ENCODE measurements around the gene METRN. TPM values are rescaled to one million over a fixed set of nuclear protein-coding genes. Genes with fewer than 3 reads are reported as not detected.

The METRN gene
- 21.3 TPM for total RNA-seq

DNA sequence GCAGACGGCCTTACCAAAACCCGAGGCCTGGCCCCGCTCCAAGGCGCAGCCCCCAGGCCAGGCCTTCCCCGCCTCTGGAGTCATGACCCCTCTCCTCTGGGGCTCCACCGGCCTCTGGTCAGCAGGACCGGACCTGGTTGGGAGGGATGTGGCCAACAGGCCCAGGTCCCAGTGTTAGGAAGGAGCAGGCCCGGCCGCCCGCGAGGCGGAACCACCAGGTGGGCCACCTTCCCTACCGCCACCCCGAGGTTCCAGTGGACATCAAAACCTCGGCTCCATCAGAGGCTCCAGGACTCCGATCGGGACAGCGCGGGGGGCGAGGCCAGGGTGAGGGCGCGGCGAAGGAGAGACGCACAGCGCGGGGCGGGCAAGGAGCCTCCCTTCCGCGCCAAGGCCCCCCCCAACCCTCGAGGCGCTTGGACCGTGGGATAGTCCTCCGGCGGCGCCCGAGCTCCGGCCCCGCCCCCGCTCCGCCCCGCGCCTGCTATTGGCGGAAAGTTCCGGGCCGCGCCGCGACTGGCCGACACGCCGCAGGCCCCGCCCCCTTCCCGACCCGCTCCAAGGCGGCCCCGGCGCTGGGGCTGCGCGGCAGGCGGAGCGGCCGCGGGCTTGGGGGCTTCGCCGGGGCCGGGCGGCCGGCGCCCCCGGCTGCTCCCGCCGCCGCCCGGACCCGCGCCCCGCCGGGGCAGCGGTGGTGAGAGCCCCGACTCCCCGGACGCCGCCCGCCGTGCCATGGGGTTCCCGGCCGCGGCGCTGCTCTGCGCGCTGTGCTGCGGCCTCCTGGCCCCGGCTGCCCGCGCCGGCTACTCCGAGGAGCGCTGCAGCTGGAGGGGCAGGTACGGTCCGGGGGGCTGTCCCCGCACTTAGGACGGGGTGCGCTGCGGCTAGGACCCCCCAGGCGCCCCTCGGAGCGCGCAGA lies at the start of gene METRN:
Gene METRN, plus strand, starts transcription at position 561 of the 919 bp plus-strand sequence. Its CDS starts 172 bp downstream, at position 733.

DNA sequence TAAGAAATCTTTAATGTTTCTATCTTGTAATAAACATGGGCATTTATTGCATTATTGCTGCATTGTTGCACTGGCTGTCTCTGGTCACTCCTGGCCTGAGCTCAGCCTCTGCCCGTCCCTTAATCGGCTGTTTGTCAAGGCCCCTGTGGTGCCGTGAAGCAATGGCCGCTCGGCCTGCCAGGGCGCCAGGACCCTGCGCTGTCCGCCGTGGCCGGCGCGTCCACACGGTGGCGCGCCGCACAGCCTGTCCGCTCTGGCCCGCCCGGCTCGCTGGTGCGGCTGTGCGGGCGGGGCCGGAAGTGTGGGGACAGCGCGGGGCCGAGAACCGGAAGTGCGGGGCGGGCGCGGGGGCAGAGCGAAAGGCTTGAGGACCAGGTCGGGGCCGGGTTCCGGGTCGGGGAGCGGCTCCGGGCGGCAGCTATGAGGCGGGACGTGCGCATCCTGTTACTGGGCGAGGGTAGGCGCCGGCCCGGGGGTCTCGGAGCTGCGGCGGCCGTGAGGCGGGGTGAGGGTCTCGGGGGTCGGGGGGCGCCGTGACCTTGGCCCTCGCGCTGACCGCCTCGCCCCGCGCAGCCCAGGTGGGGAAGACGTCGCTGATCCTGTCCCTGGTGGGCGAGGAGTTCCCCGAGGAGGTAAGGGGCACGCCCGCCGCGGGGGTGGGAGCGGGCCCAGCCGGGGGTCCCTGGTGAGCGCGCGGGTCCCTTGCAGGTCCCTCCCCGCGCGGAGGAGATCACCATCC lies 47.0 kb upstream of the METRN start, which contains the start of gene RHOT2:
Gene RHOT2, plus strand, starts transcription at position 353 of the 739 bp plus-strand sequence. Its CDS starts 68 bp downstream, at position 421.

DNA sequence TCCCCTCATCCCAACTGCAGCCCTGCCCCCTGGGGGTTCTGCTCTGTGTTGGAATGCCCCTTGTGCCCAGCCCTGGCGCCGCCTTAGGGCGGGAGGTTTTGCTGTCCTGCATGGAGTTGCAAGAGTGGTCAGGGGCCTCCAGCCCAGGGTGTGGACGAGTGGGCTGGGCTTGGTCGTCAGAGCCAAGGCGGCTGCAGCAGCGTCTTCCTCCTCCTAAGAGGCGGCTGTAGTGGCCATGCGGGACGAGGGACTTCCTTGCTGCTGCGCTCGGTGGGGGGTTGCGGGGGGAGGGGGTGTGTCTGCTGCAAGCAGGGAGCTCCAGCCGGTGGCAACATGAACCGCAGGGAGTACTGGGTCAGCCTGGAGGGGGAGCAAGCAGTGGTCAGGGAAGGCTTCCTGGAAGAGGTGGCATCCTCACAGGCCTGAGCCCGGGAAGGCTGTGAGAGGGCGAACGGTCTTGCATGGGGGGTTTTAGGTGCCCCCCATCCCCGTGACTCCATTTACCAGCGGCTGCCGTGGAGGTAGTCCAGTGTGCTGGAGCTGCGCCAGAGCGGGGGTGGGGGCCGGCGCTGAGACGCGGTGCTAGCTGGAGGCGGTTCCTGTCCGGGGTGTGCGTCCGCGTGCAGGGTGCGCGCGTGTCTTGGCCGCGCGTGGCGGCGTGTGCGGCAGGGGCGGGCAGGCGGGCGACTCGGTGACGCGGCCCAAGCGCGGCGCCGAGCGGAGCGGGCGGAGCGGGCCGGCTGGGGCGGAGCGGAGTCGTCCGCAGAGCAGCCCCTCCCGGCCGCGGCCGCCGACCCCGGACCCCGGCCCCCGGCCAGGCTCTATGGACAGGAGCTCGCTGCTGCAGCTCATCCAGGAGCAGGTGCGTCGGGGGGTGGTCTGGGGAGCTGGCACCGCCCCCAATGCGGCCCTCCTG lies 39.7 kb upstream of the METRN start, which contains the start of gene RHBDL1:
Gene RHBDL1, plus strand, starts transcription at position 704 of the 916 bp plus-strand sequence. Its CDS starts 120 bp downstream, at position 824.

GRCh38 chr16:679814-680624 lies 34.9 kb upstream of the METRN start, which contains the start of gene STUB1:
STUB1 (plus strand) TSS chr16:680410; CDS start chr16:680526, 116 bp downstream.

GRCh38 chr16:684071-684794 lies 30.7 kb upstream of the METRN start, which contains the start of gene JMJD8:
JMJD8 (minus strand) TSS chr16:684334; CDS start chr16:684319, 15 bp downstream.

DNA sequence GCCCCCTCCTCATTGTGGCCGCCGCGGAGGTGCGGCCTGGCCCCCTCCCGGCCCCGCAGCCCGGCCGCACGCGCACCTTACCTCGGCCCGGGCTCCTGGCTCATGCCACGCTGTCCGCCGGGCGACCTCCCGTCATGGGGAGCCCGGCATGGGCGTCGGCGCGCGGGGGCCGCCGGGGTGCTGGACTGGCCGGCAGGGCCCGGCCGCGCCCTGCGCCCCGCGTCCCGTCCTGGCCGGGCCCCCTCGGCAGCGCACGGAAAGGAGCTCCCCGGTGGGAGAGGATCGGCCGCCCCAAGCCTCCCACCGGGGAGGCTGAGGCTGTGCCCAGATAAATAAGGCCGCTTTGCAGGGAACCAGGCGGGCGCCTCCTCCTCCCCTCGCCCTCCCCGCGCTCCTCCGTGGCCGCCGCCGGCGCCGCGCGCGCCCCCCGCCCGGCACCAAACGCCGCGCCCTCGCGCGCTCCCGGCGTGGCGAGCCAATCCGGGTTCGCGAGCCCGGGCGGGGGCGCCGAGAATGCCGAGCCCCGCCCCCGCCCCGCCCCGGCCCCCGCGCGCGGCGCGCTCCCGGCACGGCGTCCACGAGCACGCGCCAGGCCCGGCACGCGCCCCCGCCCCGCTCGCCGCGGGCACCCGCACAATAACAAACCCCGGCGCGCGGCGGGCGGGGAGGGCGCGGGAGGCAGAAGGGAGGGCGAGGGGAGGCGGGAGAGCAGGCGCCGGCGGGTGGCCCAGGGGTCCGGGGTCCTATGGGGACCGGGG lies 9.3 kb upstream of the METRN start, which contains the start of gene FBXL16:
Gene FBXL16, minus strand, starts transcription at position 371 of the 758 bp plus-strand sequence. CDS start 8,396 bp downstream, outside the sequence.

DNA sequence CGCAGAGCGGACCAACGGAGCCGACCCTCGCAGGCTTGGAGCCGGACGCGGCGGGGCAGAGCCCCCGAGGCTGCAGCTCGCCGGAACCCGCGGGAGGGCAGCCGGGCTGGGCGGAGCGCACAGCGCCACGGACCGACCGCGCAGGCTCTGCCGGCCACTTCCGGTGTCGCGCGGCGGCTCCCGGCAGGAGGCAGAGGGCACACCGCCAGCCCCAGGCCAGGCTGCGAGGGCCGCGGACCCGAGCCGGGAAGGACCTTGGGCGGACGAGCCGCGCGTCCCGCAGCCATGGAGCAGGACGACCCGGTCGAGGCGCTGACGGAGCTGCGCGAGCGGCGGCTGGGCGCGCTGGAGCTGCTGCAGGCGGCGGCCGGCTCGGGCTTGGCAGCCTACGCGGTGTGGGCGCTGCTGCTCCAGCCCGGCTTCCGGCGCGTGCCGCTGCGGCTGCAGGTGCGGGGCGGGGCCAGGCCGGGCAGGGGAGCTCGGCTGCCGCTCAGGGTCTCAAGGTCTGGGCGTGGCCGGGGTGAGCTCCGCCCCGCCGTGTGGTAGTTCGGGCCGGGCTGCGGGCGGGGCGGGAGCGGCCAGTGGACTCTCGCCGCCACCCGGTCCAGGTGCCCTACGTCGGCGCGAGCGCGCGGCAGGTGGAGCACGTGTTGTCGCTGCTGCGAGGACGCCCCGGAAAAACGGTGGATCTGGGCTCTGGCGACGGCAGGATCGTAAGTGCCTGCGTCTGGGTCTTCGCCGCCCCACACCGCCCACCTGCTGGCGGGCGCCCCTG lies 6.3 kb downstream of the METRN start, which contains the start of gene ANTKMT:
Gene ANTKMT, plus strand, starts transcription at position 157 of the 775 bp plus-strand sequence. Its CDS starts 129 bp downstream, at position 286.

DNA sequence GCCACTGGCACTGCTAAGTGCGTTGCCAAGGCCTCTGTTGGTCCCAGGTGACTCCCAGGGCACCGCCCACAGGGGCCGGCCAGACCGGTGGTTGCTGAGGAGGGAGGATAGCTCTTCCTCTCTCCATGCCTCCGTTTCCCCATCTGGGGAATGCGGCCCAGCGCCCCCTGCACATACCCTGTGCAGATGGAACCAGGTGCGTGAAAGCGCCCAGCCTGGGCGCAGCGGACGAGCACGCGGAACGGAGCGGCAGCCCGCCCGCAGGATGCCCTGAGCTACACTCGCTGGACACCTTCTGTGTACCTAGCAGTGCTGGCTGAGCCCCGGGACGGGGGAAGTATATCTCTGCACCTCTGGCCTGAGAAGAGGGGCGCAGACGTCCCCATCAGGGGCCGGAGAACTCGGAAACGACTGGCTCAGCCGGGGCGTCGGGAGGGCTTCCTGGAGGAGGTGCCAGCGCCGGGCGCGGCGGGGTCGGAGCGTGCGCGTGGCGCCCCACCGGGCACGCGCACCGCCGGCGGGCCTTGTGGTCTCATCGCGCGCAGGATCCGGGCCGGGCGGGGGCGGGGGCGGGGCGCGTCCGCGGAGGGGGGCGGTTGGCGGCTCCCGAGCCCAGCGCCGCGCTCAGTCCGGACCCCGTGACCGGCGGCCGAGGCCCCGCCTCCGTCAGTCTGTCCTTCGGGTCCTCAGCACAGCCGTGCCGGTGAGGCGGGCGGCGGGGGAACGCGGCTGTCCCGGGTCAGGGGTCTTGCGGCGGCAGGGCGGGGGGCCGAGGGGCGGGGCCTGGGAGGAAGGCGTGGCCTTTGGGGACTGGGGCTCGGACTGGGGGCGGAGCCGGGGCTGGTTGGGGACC lies 11.7 kb downstream of the METRN start, which contains the start of the genes CCDC78 and HAGHL:
Gene CCDC78, minus strand, starts transcription at position 6 of the 853 bp plus-strand sequence. CDS start 76 bp downstream, outside the sequence.
Gene HAGHL, plus strand, starts transcription at position 669 of the 853 bp plus-strand sequence. CDS start 404 bp downstream, outside the sequence.

DNA sequence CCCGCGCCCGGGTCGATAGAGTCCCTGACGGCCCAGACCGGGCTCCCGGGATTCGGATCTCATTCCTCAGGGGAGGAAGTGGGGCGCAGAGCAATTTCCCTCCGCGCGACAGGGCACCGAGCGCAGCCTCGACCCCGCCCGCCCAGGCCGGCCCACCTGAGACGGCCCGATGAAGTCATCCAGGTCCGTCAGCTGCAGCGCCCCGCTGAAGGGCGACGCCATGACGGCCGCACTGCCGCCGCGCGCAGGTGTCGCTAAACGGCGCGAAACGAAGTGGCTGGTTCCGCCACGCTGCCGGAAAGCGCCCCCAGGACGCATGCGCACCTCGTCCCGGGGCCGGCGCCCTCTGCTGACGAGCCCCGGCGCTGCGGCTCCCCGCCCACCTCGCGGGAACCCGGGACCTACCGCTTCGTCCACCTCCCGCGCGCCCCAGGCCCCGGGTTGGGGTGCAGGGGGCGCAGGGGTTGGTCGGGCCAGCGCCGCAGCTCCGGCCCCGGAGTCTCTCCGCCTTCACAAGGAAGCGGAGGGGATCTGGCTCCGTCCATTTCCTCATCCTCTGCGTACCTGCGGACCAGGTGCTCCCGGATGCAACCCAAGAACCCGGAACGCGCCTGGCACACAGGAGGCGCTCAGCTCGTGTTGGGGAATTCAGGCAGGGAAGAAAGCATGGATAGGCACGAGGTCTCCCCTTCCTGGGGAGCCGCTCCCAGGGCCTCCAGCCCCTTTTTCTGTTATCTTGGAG lies 26.0 kb downstream of the METRN start, which contains the start of gene CIAO3:
Gene CIAO3, minus strand, starts transcription at position 234 of the 742 bp plus-strand sequence. Its CDS starts 12 bp downstream, at position 222.

DNA sequence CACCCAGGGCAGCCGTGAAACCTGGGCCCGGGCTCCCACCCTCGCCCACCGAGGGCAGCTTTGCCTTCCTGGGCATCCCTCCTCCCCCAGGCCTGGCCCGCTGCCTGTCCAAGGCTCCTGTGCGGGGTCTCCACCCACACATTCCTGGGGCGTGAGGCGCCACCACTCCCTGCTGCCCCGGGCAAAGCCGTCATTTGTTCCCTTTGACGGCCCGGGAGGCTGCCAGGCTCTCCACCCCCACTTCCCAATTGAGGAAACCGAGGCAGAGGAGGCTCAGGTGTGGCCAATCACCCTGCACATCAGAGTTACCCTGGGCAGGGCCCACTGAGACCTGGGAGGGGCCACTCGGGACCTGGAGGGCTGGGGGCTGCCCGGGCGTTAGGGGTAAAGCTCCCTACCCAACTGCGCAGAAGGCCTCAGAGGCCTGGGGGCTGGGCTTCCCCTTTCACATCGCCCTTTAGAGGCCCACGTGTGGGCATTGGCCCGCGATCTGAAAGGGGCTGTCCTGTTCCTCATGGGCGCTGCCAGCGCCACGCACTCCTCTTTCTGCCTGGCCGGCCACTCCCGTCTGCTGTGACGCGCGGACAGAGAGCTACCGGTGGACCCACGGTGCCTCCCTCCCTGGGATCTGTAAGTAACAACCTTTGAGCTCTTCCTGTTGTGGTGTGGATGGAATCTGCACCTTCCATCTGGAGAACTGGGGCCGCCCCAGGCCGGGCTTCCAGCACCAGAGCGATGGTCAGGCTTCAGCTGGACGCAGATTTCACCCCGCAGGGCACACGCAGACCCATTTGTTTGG lies 45.8 kb downstream of the METRN start, which contains the start of gene MSLN:
Gene MSLN, plus strand, starts transcription at position 190 of the 799 bp plus-strand sequence. CDS start 1,947 bp downstream, outside the sequence.

Other genes starting within 250 kb of the METRN start
- 37.6 TPM for gene CAPN15, start 187.4 kb upstream of the METRN start, total RNA-seq
- 9.4 TPM for gene PRR35, start 154.7 kb upstream of the METRN start, total RNA-seq
- 18.0 TPM for gene NHLRC4, start 148.1 kb upstream of the METRN start, total RNA-seq
- gene PIGQ, start 145.2 kb upstream of the METRN start, total RNA-seq, result 76.1 TPM
- 24.2 TPM for gene RAB40C, start 125.1 kb upstream of the METRN start, total RNA-seq
- 1.8 TPM for gene WFIKKN1, start 84.1 kb upstream of the METRN start, total RNA-seq
- 91.8 TPM for gene METTL26, start 78.8 kb upstream of the METRN start, total RNA-seq
- gene MCRIP2, start 73.3 kb upstream of the METRN start, total RNA-seq, result 23.1 TPM
- gene WDR90, start 65.8 kb upstream of the METRN start, total RNA-seq, result 48.3 TPM
- 84.5 TPM for gene RHOT2, start 47.0 kb upstream of the METRN start, total RNA-seq
- 2.6 TPM for gene RHBDL1, start 39.4 kb upstream of the METRN start, total RNA-seq
- 71.7 TPM for gene STUB1, start 34.7 kb upstream of the METRN start, total RNA-seq
- 50.0 TPM for gene JMJD8, start 30.8 kb upstream of the METRN start, total RNA-seq
- 13.3 TPM for gene WDR24, start 24.7 kb upstream of the METRN start, total RNA-seq
- 0.93 TPM for gene FBXL16, start 9.3 kb upstream of the METRN start, total RNA-seq
- 19.9 TPM for gene ANTKMT, start 6.0 kb downstream of the METRN start, total RNA-seq
- 0.93 TPM for gene CCDC78, start 11.3 kb downstream of the METRN start, total RNA-seq
- gene HAGHL, start 12.0 kb downstream of the METRN start, total RNA-seq, result 4.5 TPM
- 47.6 TPM for gene CIAO3, start 25.9 kb downstream of the METRN start, total RNA-seq
- 11.8 TPM for gene MSLN, start 45.6 kb downstream of the METRN start, total RNA-seq
- gene RPUSD1, start 73.3 kb downstream of the METRN start, total RNA-seq, result 17.9 TPM
- 25.5 TPM for gene CHTF18, start 73.5 kb downstream of the METRN start, total RNA-seq
- not detected for gene GNG13, start 85.6 kb downstream of the METRN start, total RNA-seq

Data from metanephros (tissue), 1 donor.